HG02571 (cell line): ENCODE results near the gene RPS16.

Source experiments
- ATAC-seq: cut with Tn5 transposase; IDR thresholded peaks from one replicate; pipeline ENCODE4 v1.9.1; 2021; ENCODE audit warnings: mild to moderate bottlenecking, moderate library complexity; ENCODE audit not compliant: unreplicated experiment

Gene RPS16

GRCh38 chr19:39390451-39390750 lies 45.3 kb downstream of the RPS16 start:
- ATAC-seq: no peak

- no peak for ATAC-seq
Measured at GRCh38 chr19:39389631-39390414, 45.9 kb downstream of the RPS16 start.

GRCh38 chr19:39388657-39389056 lies 47.1 kb downstream of the RPS16 start:
- no peak for ATAC-seq

GRCh38 chr19:39386557-39386956 lies 49.2 kb downstream of the RPS16 start:
- ATAC-seq: no peak

- ATAC-seq: no peak
Measured at GRCh38 chr19:39385629-39386411, 49.9 kb downstream of the RPS16 start.

GRCh38 chr19:39384839-39385568 lies 50.7 kb downstream of the RPS16 start:
- ATAC-seq: no peak
